Uterus (tissue), 2 donors: ENCODE results near the gene SHROOM2.

Experiments
- POLR2A ChIP-seq, 2 donors: fragments of 450-650 bp; IDR thresholded peaks; one replicate each; pipeline ENCODE4 v1.6.1; 2016; ENCODE audit warnings: antibody characterized with exemption in 2 of 2, mild to moderate bottlenecking in 1 of 2, moderate library complexity in 1 of 2
- TF ChIP-seq, protein P1 (sequence below), 4 experiments: fragments of 200-600 bp in 2 of 4; fragments of 450-650 bp in 2 of 4; sonication (generic) in 2 of 4; IDR thresholded peaks; one replicate each; pipeline ENCODE4 v1.5.1; 2016 to 2019; ENCODE audit warnings: antibody characterized with exemption in 4 of 4, mild to moderate bottlenecking in 2 of 4, moderate library complexity in 1 of 4

- no peak for TF ChIP-seq POLR2A (IDR thresholded peaks at IDR 0.05)
- TF ChIP-seq, protein P1, sequence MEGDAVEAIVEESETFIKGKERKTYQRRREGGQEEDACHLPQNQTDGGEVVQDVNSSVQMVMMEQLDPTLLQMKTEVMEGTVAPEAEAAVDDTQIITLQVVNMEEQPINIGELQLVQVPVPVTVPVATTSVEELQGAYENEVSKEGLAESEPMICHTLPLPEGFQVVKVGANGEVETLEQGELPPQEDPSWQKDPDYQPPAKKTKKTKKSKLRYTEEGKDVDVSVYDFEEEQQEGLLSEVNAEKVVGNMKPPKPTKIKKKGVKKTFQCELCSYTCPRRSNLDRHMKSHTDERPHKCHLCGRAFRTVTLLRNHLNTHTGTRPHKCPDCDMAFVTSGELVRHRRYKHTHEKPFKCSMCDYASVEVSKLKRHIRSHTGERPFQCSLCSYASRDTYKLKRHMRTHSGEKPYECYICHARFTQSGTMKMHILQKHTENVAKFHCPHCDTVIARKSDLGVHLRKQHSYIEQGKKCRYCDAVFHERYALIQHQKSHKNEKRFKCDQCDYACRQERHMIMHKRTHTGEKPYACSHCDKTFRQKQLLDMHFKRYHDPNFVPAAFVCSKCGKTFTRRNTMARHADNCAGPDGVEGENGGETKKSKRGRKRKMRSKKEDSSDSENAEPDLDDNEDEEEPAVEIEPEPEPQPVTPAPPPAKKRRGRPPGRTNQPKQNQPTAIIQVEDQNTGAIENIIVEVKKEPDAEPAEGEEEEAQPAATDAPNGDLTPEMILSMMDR (IDR thresholded peaks at IDR 0.05): no peak
Measured at GRCh38 chrX:9913146-9913433, 126.9 kb downstream of the SHROOM2 start.
